GM19395 (cell line): ENCODE data around the gene THUMPD3.

Experiments used
- ATAC-seq: cut with Tn5 transposase; IDR thresholded peaks from one replicate; pipeline ENCODE4 v1.9.1; 2021; ENCODE audit warnings: mild to moderate bottlenecking, moderate library complexity; ENCODE audit not compliant: unreplicated experiment

Gene THUMPD3

DNA sequence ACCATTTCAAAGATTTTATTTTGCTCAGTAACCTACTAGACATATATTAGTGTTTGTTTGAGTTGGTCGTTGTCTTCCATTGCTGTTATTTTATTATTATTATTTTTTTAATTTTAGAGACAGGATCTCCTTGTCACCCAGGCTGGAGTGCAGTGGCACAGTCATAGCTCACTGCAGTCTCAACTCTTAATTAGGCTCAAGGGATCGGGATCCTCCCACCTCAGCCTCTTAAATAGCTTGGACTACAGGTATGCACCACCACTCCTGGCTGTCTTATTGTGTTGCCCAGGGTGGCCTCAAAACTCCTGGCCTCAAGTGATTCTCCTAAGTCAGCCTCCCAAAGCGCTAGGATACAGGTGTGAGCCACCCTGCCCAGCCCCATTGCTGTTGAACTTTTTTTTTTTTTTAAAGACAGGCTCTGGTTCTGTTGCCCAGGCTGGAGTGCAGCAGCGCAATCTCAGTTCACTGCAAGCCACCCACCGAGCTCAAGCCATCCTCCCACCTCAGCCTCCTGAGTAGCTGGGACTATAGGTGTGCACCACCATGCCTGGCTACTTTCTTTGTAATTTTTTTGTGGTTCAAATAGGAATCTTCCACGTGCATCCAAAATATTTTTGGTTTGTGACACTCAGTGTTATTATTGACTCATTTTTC is 52.8 kb downstream of the THUMPD3 start:
- ATAC-seq: no peak

DNA sequence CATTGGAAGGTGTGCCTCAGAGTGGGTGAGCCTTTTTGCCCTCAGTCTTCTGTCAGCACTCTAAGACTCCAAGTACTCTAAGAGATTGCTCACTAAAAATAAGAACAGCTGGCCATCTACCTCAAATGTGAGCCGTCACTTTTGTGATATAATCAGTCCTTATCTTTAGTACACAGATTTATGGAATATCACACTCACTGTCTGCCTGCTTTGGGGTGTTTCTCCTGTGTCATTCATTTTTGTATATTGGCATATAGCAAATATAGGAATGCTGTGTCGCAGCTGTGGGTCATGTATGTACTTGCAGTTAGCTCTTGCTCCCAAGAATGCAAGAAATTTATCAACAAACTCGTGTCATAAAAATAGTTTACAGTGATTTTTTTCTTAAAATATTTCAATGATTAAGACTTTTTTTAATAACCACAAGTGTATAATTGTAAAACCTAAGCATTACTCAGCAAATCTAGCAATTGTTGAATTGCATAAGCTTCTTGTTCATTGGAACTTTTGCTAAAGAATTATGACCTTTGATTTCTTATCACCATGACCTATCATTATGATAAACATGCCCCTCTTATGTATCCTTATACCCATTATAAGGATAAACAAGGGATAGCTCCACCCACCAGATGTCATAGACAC is 53.4 kb downstream of the THUMPD3 start:
- no peak for ATAC-seq

DNA sequence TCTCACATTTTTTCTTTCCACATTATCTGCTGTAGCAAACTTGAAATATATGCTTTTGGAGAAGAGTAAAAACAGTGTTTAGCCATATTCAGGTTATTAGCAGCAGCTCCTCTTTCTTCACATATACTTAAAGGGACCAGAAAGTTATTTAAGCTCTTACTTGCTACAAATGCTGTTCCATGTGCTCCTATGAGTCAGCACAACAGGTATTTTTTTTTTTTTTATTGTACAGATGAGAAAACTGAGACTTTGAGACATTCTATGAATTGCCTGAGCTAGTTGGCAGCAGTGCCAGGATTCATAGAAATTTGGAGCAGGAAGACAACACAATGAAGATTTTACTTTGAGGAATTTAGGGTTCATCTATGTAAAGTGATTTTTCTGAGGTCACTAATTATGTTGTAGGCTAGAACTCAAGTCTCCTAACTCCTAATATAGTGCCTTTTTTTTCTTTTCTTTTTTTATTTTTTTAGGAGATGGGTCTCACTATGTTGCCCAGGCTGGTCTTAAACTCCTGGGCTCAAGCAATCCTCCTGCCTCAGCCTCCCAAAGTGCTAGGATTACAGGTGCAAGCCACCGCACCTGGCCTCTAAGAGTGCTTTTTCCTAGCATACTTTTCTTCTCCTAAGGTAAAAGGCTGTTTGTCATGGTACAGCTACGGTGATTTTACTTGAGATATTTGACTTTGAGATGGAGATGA is 58.1 kb downstream of the THUMPD3 start:
- no peak for ATAC-seq

DNA sequence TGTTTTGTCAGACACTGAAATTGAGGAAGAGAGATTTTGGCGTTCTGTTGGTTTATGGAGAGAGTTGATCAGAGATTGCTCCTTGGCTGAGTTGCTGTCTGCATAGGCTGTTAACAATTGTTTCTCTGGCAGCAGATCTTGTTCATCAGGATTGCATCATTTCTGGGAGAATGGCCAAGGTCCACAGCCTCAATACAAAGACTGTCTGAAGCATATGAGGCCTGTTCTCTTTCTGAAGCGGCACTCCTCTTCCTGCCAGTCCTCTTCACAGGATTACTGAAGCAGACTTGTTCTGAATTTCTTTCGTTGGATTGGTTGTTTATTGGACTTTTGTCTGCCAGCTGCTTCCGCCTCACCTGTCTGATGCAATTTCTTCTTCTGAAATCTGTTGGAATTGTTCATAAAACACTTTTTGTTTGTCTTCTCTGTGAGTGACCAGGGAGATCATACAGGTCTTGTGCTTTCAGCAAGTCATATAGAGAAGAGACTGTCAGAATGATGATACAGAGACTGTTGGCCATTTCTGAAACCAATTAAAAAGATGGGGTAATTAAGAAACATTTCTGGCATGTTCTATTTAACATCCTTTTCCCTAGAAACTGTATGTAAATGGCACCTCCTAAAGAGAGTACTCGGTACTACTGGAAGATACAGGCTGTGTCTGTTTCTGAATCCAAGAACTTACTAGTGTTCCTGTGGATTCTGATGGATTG is 60.0 kb downstream of the THUMPD3 start:
- no peak for ATAC-seq

GRCh38 chr3:9428411-9428810 is 65.6 kb downstream of the THUMPD3 start:
- no peak for ATAC-seq

DNA sequence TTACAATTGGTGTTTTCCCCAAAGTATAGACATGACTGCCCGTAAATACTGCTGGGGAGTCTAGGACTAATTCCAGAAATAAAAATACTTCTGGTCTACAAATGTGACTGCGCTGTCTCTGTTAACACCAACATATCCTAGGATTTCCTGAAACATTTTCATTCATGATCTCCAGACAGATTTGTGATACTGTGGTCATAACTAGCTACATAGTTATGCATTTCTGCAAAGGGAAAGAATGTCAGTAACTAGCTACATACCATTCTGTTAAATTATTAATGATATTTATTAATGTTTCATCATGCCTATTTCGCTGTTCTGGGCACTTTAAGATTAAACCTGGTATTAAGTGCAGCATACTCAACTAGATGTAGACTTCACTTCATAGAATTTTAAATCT is 67.9 kb downstream of the THUMPD3 start:
- ATAC-seq: no peak

DNA sequence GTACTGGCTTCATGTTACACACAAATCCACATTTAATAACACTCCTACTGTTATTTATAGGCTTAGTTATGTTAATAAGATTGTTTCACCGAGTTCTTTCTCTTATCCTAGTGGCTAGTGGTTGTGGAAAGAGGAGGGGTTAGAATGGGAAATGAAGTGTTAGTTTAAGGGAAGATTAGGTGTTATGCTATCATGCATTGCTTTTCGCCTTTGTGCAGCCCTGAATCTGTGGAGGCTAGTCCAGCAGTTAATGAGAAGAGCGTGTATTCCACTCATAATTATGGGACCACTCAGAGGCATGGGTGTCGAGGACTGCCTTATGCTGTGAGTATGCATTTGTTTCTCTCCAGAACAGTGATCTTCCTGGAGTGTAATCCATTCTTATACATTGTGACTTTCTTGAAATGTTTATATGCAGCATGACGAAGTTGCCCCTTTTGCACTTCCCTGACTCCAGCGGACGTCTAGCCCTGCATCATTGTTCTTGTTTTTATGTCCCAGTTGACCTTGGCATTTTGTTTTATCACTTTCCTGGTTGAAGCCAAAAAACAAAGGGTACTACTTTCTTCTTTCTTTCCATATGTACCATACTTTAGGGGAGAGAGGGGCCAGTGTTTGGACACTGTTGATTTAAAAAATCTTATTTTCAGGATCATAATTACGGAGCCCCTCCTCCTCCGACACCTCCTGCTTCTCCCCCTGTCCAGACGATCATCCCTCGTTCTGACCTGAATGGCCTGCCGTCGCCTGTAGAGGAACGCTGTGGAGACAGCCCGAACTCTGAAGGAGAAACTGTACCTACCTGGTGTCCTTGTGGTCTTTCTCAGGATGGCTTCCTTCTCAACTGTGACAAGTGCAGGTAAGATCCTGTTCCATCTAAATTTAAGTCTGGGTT is 71.0 kb downstream of the THUMPD3 start:
- no peak for ATAC-seq

- no peak for ATAC-seq
Observed at GRCh38 chr3:9435316-9435715, 72.5 kb downstream of the THUMPD3 start.
